Fibroblast of skin of left quadriceps (primary cell): ENCODE results near the gene AFF2.
"Not testable (repeated sequence)": the region's sequence is repeated elsewhere in the genome, so short reads cannot be mapped to it uniquely, and the experiment has no call there.

ENCODE experiments used
- DNase-seq, 2 experiments: peaks; one replicate each; pipeline ENCODE4 v3.0.0-alpha.2; 2013; ENCODE audit warnings: low read depth in 2 of 2

AFF2 gene

DNA sequence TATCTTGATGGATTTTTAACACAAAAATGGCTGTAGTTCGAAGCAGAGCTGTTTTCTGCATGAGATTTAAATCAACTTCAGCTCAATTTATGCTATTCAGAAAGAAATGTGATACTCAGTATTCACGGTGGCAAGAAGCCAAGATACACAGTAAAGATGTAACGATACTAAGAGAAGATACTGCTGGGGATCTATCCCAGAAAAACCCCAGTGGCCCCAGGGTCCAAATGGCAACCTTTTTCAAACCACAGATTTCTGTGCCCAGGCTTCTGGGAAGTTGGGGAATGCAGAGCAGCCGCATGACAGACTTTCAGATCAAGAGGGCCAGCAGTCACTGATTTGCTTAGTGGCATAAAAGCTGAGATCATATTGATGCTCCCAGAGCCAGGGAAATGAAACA is 353.9 kb downstream of the AFF2 start:
- DNase-seq, result peak in 1 of 2 experiments; percentile 24

GRCh38 chrX:148856505-148856904 is 356.1 kb downstream of the AFF2 start:
- DNase-seq, result no peak

GRCh38 chrX:148865277-148866210 is 365.1 kb downstream of the AFF2 start:
- no peak for DNase-seq

GRCh38 chrX:148867596-148867995 is 367.2 kb downstream of the AFF2 start:
- no peak for DNase-seq

GRCh38 chrX:148871422-148872160 is 371.2 kb downstream of the AFF2 start:
- peak; percentile 90 for DNase-seq

DNA sequence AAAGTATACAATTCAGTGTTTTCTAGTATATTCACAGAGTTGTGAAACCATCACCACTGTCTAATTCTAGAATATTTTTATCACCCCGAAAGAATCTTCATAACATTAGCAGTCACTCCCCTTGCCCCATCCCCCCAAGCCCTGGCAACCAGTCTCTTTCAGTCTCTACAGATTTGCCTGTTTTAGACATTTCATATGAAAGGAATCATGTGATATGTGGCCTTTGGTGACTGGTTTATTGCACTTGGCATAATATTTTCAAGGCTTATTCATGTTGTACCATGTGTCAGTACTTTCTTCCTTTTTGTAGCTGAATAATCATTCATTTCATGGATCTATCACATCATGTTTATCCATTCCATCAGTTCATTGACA is 371.7 kb downstream of the AFF2 start:
- peak in 1 of 2 experiments; percentile 17 for DNase-seq

- no peak for DNase-seq
Observed at GRCh38 chrX:148872881-148873280, 372.5 kb downstream of the AFF2 start.

DNA sequence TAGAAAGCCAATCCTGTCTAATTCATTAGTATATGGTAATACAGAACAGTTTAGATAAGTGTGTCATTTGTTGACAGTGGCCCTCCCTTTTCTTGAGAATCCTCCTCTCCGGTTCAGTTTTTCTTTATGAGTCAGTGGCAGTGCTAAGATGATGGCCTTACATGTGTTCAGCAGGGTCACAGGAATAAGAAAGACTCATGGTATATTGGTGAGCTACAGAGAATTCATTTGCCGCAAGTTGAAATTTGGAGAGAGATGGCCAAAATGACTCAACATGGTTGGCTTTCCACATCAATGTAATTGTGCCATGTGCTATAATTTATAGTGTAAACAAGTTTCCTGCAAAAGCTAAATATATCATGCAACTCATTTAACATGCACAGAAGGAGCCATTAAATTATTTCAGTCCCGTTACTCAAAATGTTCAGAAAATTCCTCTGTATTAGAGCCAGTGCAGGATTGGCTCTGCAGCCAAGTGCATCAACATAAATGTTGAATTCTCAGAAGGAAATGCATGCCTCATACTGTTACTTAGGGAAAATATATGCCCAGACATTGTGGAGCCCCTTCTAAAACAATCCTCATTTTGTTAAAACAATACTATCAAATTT is 374.3 kb downstream of the AFF2 start:
- peak; percentile 66 to 67 for DNase-seq

DNA sequence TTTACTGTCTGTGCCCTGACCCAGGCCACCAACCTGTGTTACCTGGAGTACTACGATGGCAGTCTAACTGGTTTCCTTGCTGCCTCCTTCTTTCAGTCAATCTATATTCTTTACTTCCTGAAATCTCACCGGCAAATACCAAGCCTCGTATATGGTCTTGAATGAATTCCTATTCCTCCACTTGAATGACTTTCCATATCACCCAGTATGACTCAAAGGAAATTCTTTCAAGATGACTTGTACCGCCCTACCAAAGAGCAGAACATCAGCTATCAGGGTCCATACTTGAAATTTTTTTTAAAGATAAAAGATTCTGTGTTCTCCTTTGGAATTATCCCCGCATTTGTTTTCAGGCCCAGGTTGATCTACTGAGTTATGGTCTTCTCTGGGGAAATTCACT is 378.0 kb downstream of the AFF2 start:
- peak; percentile 32 to 42 for DNase-seq

DNA sequence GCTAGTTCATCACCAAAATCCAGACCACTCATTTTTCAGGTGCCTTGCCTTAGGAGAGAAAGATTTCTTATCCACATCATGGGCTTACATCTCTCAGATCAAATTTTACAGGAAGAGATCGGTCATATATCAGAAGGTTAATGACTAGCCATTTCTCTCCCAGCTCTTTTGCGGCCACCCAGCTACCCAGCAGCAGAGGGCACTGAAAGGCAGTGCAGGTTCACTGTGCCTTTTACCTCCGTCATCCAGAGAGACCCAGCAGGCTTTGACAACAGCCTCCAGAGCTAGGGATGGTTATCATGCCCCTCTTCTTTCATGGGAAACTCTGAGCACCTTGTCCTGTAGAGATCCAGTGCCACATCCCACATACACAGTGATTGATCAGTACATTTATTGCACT is 384.8 kb downstream of the AFF2 start:
- no peak for DNase-seq

DNA sequence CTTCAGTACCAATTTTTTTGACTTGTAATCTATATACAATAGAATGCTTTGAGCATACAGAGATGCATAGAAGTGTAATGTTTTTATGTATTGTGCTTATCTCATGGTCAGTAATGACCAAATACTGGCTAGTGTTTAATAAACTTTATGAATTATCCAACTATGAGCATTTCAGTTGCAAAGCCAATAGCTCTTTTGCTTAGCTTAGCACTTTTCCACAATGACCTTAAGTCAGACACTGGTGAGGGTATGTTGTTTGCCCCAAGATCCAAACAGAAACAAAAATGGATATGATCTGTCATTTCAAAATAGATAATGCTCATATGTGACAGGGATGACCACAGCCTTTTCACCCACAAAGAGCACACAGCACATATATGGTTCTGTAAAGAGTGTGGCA is 393.0 kb downstream of the AFF2 start:
- DNase-seq, result no peak

DNA sequence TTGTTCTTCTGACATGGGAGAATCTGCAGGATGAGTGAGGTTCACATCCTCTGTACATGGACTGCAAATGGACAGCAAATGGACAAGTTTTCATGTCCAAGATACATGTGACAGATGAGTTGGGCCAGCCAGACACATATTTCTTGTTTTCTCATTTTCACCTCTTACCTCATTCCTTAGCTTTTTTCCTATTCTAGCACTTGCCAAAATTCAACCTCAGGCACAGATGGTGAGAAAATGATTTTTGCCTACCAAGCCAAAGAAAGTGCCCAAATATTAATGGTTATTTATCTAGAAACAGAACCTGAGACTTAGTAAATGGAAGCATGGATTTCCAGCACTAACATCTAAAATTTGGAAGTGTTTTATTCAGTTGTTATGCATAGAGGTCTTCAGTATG is 402.2 kb downstream of the AFF2 start:
- DNase-seq, result no peak

- no peak for DNase-seq
Observed at GRCh38 chrX:148903176-148903575, 402.8 kb downstream of the AFF2 start.

DNA sequence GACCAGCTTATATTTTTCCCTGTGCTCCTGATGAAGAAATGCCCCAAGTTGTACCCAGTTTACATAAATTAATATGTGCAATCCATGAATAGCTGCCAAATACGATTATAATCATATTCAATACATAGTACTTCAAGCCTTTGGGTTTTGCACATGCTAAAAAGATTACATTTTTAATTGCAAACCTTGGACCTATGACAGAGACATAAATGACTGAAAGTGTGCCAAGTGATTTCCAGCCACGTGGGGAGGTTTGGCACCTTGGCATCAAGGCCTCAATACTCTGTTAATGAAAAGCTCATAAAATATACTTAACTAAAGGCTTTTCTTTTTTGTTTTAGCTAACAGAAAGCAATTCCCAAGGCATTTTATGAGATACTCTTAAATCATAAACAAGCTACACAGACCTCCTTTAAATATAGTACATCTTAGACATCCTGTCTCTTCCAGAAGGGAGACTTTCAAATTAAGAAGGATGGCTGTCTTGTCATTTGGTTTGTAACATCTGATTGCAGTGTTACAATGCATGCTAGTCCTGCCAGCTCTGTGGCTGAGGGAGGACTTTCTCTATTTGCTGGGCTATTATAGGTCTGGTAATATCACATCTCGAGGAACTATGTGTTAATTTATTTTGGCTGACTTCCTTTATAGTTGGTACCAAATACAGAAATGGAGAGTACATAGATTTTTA is 404.1 kb downstream of the AFF2 start:
- no peak for DNase-seq

GRCh38 chrX:148905400-148905799 is 405.0 kb downstream of the AFF2 start:
- no peak for DNase-seq

GRCh38 chrX:148906628-148907027 is 406.2 kb downstream of the AFF2 start:
- DNase-seq, result not testable (repeated sequence)

DNA sequence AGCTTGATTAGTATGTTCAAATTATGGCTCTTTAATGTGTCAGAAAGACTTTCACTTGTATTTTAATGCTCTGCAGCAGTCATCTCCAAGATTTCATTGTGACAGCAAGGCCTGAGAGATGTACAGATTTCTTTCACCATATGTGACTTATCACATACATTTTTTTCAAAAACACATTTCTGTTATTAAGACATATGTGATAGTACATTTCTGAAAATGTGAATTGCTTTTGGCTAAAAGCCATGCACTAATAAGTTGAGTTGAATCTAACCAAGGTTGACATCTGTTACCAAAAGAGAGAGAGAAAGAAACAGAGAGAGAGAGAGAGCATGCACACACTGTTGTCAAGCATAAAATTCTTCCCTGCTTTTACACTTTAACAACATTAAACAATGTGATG is 409.3 kb downstream of the AFF2 start:
- no peak for DNase-seq

- no peak for DNase-seq
Observed at GRCh38 chrX:148913971-148914370, 413.6 kb downstream of the AFF2 start.

DNA sequence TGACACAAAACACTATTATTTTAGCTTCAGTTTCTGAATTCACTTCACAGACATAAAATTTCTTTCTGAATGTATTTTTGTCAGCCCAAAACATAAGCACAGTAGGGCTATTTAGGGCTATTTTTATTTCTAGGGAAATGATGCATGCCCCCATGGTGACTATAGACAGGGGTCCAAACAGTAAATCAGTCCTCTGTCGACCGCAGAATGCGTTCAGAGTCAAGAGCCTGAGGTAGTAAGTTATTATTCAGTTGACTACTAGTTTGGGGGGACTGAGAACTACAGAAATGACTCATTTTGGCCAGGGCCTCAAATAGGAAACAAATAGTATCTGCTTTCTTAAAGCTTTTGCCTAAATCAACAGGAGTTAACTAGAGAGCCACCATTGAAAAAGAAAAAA is 414.4 kb downstream of the AFF2 start:
- no peak for DNase-seq

GRCh38 chrX:148915474-148915873 is 415.1 kb downstream of the AFF2 start:
- no peak for DNase-seq

DNA sequence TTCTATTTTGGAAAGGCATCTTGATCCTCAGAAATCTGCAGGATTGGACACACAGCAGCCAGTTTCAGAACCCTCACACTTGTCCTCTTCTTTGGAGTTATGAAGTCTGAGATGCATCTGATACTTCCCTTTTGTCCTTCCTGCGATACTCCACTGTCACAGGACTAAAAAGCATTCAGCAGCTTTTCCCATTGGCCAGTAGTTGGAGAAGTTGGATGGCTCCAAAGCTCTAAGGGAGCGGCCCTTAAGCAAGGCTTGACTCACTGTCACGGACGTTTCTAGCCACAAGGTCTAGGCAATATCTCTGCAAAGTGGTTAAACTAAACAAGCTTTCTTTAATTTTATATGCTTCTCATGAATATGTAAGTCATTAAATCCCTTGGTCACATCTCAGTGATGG is 417.0 kb downstream of the AFF2 start:
- DNase-seq, result no peak

- no peak for DNase-seq
Observed at GRCh38 chrX:148923631-148924030, 423.2 kb downstream of the AFF2 start.
